Measurements from ENCODE around the gene TLE2.

GRCh38 chr19:3053218-3053621 lies 24.1 kb upstream of the TLE2 start:
- TF ChIP-seq, protein P1, sequence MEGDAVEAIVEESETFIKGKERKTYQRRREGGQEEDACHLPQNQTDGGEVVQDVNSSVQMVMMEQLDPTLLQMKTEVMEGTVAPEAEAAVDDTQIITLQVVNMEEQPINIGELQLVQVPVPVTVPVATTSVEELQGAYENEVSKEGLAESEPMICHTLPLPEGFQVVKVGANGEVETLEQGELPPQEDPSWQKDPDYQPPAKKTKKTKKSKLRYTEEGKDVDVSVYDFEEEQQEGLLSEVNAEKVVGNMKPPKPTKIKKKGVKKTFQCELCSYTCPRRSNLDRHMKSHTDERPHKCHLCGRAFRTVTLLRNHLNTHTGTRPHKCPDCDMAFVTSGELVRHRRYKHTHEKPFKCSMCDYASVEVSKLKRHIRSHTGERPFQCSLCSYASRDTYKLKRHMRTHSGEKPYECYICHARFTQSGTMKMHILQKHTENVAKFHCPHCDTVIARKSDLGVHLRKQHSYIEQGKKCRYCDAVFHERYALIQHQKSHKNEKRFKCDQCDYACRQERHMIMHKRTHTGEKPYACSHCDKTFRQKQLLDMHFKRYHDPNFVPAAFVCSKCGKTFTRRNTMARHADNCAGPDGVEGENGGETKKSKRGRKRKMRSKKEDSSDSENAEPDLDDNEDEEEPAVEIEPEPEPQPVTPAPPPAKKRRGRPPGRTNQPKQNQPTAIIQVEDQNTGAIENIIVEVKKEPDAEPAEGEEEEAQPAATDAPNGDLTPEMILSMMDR (IDR thresholded peaks at IDR 0.05 in 2 of 3, conservative IDR thresholded peaks at IDR 0.05 in 1 of 3; ENCODE audit: borderline replicate concordance in 1 of 3, insufficient read depth in 1 of 3, low read depth in 2 of 3, low read length in 2 of 3): no peak
- TF ChIP-seq POLR2A (IDR thresholded peaks at IDR 0.05; ENCODE audit: borderline replicate concordance, extremely low read depth, insufficient read depth, insufficient read length) (no peak), ZNF274 (IDR thresholded peaks at IDR 0.05; ENCODE audit: low read depth, low read length) (no peak), REST (IDR thresholded peaks at IDR 0.05; ENCODE audit: low read depth) (no peak), RAD21 (IDR thresholded peaks at IDR 0.05; ENCODE audit: low read depth) (no peak), CEBPB (IDR thresholded peaks at IDR 0.05; ENCODE audit: low read depth) (no peak)
- TF ChIP-seq, protein P2, sequence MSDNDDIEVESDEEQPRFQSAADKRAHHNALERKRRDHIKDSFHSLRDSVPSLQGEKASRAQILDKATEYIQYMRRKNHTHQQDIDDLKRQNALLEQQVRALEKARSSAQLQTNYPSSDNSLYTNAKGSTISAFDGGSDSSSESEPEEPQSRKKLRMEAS (IDR thresholded peaks at IDR 0.05): no peak
- TF ChIP-seq, protein P3, sequence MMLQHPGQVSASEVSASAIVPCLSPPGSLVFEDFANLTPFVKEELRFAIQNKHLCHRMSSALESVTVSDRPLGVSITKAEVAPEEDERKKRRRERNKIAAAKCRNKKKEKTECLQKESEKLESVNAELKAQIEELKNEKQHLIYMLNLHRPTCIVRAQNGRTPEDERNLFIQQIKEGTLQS (IDR thresholded peaks at IDR 0.05): no peak

Data from HCT116 (cell line).